Activated naive CD8-positive, alpha-beta T cell treated with anti-CD3 and anti-CD28 coated beads, Interleukin-2, amount 10 ng/mL, durations not matched to agents 7 days and 5 days (primary cell): ENCODE data around the gene PIAS1. TPM values are rescaled to one million over a fixed set of nuclear protein-coding genes. Genes with fewer than 3 reads are reported as not detected.
A peak's percentile ranks its signal among the peaks of the same experiment; 100 is the strongest.

ENCODE experiments used
- ATAC-seq: fragments of 150-1000 bp; cut with Tn5 transposase; one replicate; pipeline ENCODE4 v1.10.0; 2021; ENCODE audit warnings: low read depth, moderate library complexity
- POLR2A ChIA-PET: fragments of 350-600 bp; sonication (Branson Sonifier 250); formaldehyde crosslinking; loops from one replicate; lab custom pipeline; 2021; ENCODE audit warnings: antibody characterized with exemption; lab: Charles Lee
- DNase-seq: peaks from one replicate; pipeline ENCODE4 v3.0.0; 2021
- H3K27ac Mint-ChIP-seq: one replicate; pipeline ENCODE4 v1.8.0; 2022; ENCODE audit warnings: mild to moderate bottlenecking, mixed read lengths
- H3K27me3 Mint-ChIP-seq: one replicate; pipeline ENCODE4 v1.8.0; 2022; ENCODE audit warnings: mild to moderate bottlenecking, moderate library complexity, mixed read lengths
- H3K36me3 Mint-ChIP-seq: one replicate; pipeline ENCODE4 v1.8.0; 2021; ENCODE audit warnings: mild to moderate bottlenecking, mixed read lengths
- H3K4me1 Mint-ChIP-seq: one replicate; pipeline ENCODE4 v1.8.0; 2021; ENCODE audit warnings: mixed read lengths
- H3K4me3 Mint-ChIP-seq: one replicate; pipeline ENCODE4 v1.8.0; 2022; ENCODE audit warnings: mild to moderate bottlenecking, moderate library complexity, mixed read lengths
- H3K9me3 Mint-ChIP-seq: one replicate; pipeline ENCODE4 v1.8.0; 2021; ENCODE audit warnings: mixed read lengths
- total RNA-seq, 2 experiments: library from RNA; stranded (reverse); gene quantifications; one replicate each; pipeline ENCODE4 v1.2.3, GENCODE V29; 2021

Gene PIAS1
- total RNA-seq, 2 experiments from 2014 or later: 53.8 to 54.3 TPM

DNA sequence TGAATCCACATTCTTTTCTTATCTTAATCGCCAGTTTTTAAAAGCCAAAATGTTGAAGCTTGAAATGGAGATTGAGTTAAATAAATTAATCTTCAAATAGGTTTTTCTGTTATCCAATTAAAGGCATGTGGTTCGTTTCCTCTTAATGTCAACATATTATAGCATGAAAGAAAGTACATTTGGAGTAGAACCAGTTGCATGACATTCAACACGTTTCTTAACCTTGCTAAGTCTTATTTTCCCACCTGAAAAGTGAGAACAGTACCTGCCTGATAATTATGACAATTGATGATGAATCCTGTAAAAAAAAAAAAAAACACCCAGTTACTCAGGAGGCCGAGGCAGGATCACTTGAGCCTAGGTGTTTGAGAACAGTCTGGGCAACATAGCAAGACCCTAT, 29.3 kb downstream of the PIAS1 start:
- Mint-ChIP-seq H3K9me3 (no peaks in the 10 kb centered on the region), H3K36me3 (peaks cover 7% of the 10 kb centered on the region), H3K27ac (no peak overlapping the region), H3K27me3 (no peaks in the 10 kb centered on the region), H3K4me3 (no peak overlapping the region), H3K4me1 (peaks cover 18% of the 10 kb centered on the region)
- ATAC-seq: no peak
- POLR2A ChIA-PET: no interaction called here
- DNase-seq: no peak

GRCh38 chr15:68085052-68085451, 30.9 kb downstream of the PIAS1 start:
- no peak for ATAC-seq
- Mint-ChIP-seq H3K4me3 (no peak overlapping the region), H3K4me1 (peaks cover 17% of the 10 kb centered on the region), H3K9me3 (no peaks in the 10 kb centered on the region), H3K36me3 (peaks cover 10% of the 10 kb centered on the region), H3K27ac (no peak overlapping the region), H3K27me3 (no peaks in the 10 kb centered on the region)
- DNase-seq: no peak
- POLR2A ChIA-PET: interaction anchor here (0.6 kb wide), 1 partner anchor 139 kb away, joined by 5 read pairs; no protein-coding TSS in a partner anchor

GRCh38 chr15:68091743-68092142, 37.6 kb downstream of the PIAS1 start:
- no peak for DNase-seq
- peaks cover 44% of the 10 kb centered on the region for H3K36me3 Mint-ChIP-seq
- no peaks in the 10 kb centered on the region for H3K4me1 Mint-ChIP-seq

DNA sequence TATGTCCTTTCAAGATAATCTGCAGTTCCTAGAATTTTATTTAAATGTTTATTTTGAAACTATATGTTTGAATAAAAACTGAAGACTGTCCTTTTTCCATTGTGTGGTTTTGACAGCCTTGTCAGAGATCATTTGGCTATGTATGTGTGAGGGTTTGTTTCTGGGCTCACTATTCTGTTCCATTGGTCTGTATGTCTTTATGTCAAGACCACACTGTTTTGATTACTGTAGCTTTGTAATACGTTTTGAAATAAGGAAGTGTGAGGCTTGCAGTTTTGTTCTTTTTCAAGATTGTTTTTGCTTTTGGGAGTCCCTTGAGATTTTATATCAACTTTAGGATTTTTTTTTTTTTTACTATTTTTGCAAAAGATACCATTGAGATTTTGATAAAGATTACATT, 42.0 kb downstream of the PIAS1 start:
- Mint-ChIP-seq H3K36me3 (peaks cover 54% of the 10 kb centered on the region), H3K4me3 (no peak overlapping the region), H3K4me1 (peaks cover 9% of the 10 kb centered on the region), H3K27me3 (no peaks in the 10 kb centered on the region), H3K27ac (no peak overlapping the region), H3K9me3 (peaks cover 12% of the 10 kb centered on the region)
- POLR2A ChIA-PET: no interaction called here
- DNase-seq (no peak), ATAC-seq (no peak)

More at GRCh38 chr15:68091743-68092142, 37.6 kb downstream of the PIAS1 start:
- POLR2A ChIA-PET: no interaction called here
- peaks cover 6% of the 10 kb centered on the region for H3K9me3 Mint-ChIP-seq
- no peaks in the 10 kb centered on the region for H3K27me3 Mint-ChIP-seq
- no peak for ATAC-seq
- H3K4me3 Mint-ChIP-seq: no peak overlapping the region
- no peak overlapping the region for H3K27ac Mint-ChIP-seq

GRCh38 chr15:68097029-68097428, 42.9 kb downstream of the PIAS1 start:
- no peak for DNase-seq

DNA sequence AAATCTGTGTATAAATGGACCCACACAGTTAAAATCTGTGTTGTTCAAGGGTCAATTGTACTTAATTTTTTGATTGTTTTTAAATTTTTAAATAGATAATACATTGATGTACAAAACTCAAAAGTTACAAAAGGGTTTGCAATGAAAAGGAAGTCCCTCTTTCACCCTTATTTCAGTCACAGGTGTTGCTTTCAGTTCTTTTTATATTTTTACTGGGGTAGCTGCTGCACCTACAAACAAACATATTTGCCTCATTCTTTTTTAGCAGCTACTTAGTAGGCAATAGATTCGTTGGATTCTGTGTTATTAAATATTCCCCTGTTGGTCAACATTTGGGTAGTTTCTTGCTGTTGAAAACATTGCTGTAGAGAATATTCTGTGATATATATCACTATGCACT, 44.4 kb downstream of the PIAS1 start:
- ATAC-seq (no peak), DNase-seq (no peak)
- peaks cover 15% of the 10 kb centered on the region for H3K9me3 Mint-ChIP-seq
- POLR2A ChIA-PET: no interaction called here
- H3K27me3 Mint-ChIP-seq: no peaks in the 10 kb centered on the region
- peaks cover 62% of the 10 kb centered on the region for H3K36me3 Mint-ChIP-seq
- no peak overlapping the region for H3K4me3 Mint-ChIP-seq
- H3K4me1 Mint-ChIP-seq: peaks cover 14% of the 10 kb centered on the region
- no peak overlapping the region for H3K27ac Mint-ChIP-seq

More at GRCh38 chr15:68097029-68097428, 42.9 kb downstream of the PIAS1 start:
- H3K36me3 Mint-ChIP-seq: peaks cover 60% of the 10 kb centered on the region
- H3K9me3 Mint-ChIP-seq: peaks cover 12% of the 10 kb centered on the region
- no peak overlapping the region for H3K27ac Mint-ChIP-seq
- H3K27me3 Mint-ChIP-seq: no peaks in the 10 kb centered on the region
- POLR2A ChIA-PET: interaction anchor here (0.9 kb wide), 1 partner anchor 43 kb away, joined by 3 read pairs; the partner anchor contains the start of gene PIAS1
- no peak for ATAC-seq
- no peak overlapping the region for H3K4me3 Mint-ChIP-seq
- H3K4me1 Mint-ChIP-seq: peaks cover 14% of the 10 kb centered on the region

- Mint-ChIP-seq H3K27me3 (no peaks in the 10 kb centered on the region), H3K27ac (no peak overlapping the region), H3K9me3 (peaks cover 18% of the 10 kb centered on the region), H3K4me1 (peaks cover 14% of the 10 kb centered on the region), H3K4me3 (no peak overlapping the region), H3K36me3 (peaks cover 63% of the 10 kb centered on the region)
- POLR2A ChIA-PET: no interaction called here
- ATAC-seq (no peak), DNase-seq (no peak)
Observed at GRCh38 chr15:68100194-68100593, 46.1 kb downstream of the PIAS1 start.

DNA sequence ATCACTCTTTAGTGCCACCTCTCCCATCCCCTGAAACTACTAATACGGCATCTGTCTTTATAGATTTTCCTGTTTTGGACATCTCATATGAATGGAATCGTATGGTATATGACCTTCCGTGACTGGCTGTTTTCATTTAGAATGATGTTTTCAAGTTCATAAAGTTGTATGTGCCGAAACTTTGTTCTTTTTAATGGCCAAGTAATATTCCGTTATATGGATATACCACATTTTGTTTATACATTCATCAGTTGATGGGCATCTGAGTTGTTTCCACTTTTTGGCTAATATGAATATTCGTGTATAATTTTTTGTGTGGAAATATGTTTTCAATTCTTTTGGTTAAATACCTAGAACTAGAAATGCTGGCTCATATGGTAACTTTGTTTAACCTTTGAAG, 49.5 kb downstream of the PIAS1 start:
- Mint-ChIP-seq H3K27ac (no peak overlapping the region), H3K36me3 (peaks cover 56% of the 10 kb centered on the region), H3K4me1 (peaks cover 15% of the 10 kb centered on the region), H3K4me3 (no peak overlapping the region), H3K9me3 (peaks cover 8% of the 10 kb centered on the region), H3K27me3 (no peaks in the 10 kb centered on the region)
- ATAC-seq: no peak
- DNase-seq: no peak
- POLR2A ChIA-PET: no interaction called here

GRCh38 chr15:68106656-68107055, 52.5 kb downstream of the PIAS1 start:
- H3K4me1 Mint-ChIP-seq: peaks cover 1% of the 10 kb centered on the region
- H3K36me3 Mint-ChIP-seq: peaks cover 56% of the 10 kb centered on the region
- no peak overlapping the region for H3K4me3 Mint-ChIP-seq
- peak overlapping the region; percentile 11 for H3K27ac Mint-ChIP-seq
- no peaks in the 10 kb centered on the region for H3K27me3 Mint-ChIP-seq
- peaks cover 8% of the 10 kb centered on the region for H3K9me3 Mint-ChIP-seq
- POLR2A ChIA-PET: no interaction called here
- ATAC-seq (no peak), DNase-seq (no peak)

- H3K4me3 Mint-ChIP-seq: no peak overlapping the region
- peaks cover 3% of the 10 kb centered on the region for H3K4me1 Mint-ChIP-seq
- no peak overlapping the region for H3K27ac Mint-ChIP-seq
Observed at GRCh38 chr15:68107142-68107541, 53.0 kb downstream of the PIAS1 start.

GRCh38 chr15:68112706-68113105, 58.6 kb downstream of the PIAS1 start:
- H3K4me1 Mint-ChIP-seq: peaks cover 24% of the 10 kb centered on the region
- H3K27ac Mint-ChIP-seq: no peak overlapping the region
- no peaks in the 10 kb centered on the region for H3K27me3 Mint-ChIP-seq
- H3K4me3 Mint-ChIP-seq: no peak overlapping the region
- H3K36me3 Mint-ChIP-seq: peaks cover 35% of the 10 kb centered on the region
- POLR2A ChIA-PET: interaction anchor here (1.4 to 1.5 kb wide), 2 partner anchors 57 to 59 kb away, joined by 3 read pairs; partner anchors contain the start of gene PIAS1
- H3K9me3 Mint-ChIP-seq: peaks cover 4% of the 10 kb centered on the region
- DNase-seq (no peak), ATAC-seq (no peak)

More at GRCh38 chr15:68107142-68107541, 53.0 kb downstream of the PIAS1 start:
- Mint-ChIP-seq H3K36me3 (peaks cover 53% of the 10 kb centered on the region), H3K27me3 (no peaks in the 10 kb centered on the region), H3K9me3 (peaks cover 8% of the 10 kb centered on the region)
- POLR2A ChIA-PET: no interaction called here
- DNase-seq (no peak), ATAC-seq (no peak)

DNA sequence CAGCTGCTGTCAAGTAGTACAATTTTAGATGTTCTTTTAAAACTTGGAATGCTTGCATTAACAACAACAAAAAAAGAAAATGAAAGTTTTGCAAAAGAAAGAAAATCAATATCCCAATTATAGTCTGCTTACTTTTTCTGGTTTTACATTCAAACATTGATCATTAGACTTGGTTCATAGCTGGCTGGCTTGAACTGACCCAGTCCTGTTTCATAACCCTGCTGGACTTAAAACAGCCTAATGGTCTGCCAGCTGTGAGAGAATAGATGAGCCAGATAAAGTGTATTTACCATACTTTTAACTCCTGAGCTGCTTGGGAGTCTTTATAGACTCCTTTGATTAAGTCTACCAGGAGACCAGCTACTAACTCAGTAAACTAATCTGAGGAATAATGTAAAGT, 59.2 kb downstream of the PIAS1 start:
- Mint-ChIP-seq H3K36me3 (peaks cover 35% of the 10 kb centered on the region), H3K4me3 (peak overlapping the region; percentile 44), H3K27me3 (no peaks in the 10 kb centered on the region), H3K9me3 (peaks cover 4% of the 10 kb centered on the region), H3K4me1 (peaks cover 24% of the 10 kb centered on the region), H3K27ac (no peak overlapping the region)
- no peak for DNase-seq
- no peak for ATAC-seq
- POLR2A ChIA-PET: interaction anchor here (1.4 to 1.5 kb wide), 2 partner anchors 58 to 59 kb away, joined by 3 read pairs; partner anchors contain the start of gene PIAS1

- Mint-ChIP-seq H3K27me3 (no peaks in the 10 kb centered on the region), H3K9me3 (peaks cover 4% of the 10 kb centered on the region), H3K4me1 (peaks cover 24% of the 10 kb centered on the region), H3K36me3 (peaks cover 34% of the 10 kb centered on the region), H3K4me3 (peak overlapping the region; percentile 44), H3K27ac (no peak overlapping the region)
- no peak for DNase-seq
- POLR2A ChIA-PET: interaction anchor here (1.4 to 1.5 kb wide), 2 partner anchors 59 to 60 kb away, joined by 3 read pairs; partner anchors contain the start of gene PIAS1
- ATAC-seq: no peak
Observed at GRCh38 chr15:68113751-68114150, 59.6 kb downstream of the PIAS1 start.

DNA sequence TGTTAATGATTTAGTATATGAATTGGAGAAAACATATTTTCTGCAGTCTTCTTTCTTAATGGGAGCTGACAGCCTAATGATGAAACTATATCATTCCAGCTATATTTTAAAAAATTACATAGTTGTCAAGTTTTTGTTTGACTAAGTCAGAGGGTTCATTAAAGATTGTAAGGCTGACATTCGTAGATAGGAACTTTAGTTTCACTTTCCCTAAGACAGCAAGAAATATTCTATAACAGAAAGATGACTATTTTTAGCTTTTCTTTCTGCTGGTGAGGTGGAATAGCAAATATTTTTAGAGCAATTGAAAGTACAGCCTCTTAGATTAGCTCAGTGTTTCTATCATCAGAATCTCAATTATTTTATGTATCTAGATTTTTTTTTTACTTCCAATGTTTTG, 60.2 kb downstream of the PIAS1 start:
- H3K9me3 Mint-ChIP-seq: peaks cover 4% of the 10 kb centered on the region
- DNase-seq (no peak), ATAC-seq (no peak)
- no peaks in the 10 kb centered on the region for H3K27me3 Mint-ChIP-seq
- POLR2A ChIA-PET: no interaction called here
- H3K4me1 Mint-ChIP-seq: peaks cover 24% of the 10 kb centered on the region
- peak overlapping the region; percentile 83 for H3K27ac Mint-ChIP-seq
- peaks cover 29% of the 10 kb centered on the region for H3K36me3 Mint-ChIP-seq
- H3K4me3 Mint-ChIP-seq: peak overlapping the region; percentile 84
